Mucosa of stomach (tissue), 1 donor: ENCODE results near the gene HSD17B13.

Experiments used
- H3K27me3 ChIP-seq: one replicate; pipeline ENCODE4 v1.7.0; 2013; ENCODE audit warnings: mild to moderate bottlenecking, low read length; ENCODE audit not compliant: control insufficient read depth, insufficient read depth
- H3K36me3 ChIP-seq: one replicate; pipeline ENCODE4 v1.7.0; 2013; ENCODE audit warnings: low read length; ENCODE audit not compliant: control insufficient read depth, insufficient read depth
- H3K4me1 ChIP-seq: one replicate; pipeline ENCODE4 v1.7.0; 2013; ENCODE audit warnings: mild to moderate bottlenecking, low read length; ENCODE audit not compliant: control insufficient read depth, insufficient read depth
- H3K4me3 ChIP-seq: one replicate; pipeline ENCODE4 v1.7.0; 2013; ENCODE audit warnings: low read length
- H3K9ac ChIP-seq: one replicate; pipeline ENCODE4 v1.7.0; 2013; ENCODE audit warnings: mild to moderate bottlenecking, low read length, moderate library complexity
- H3K9me3 ChIP-seq: one replicate; pipeline ENCODE4 v1.7.0; 2013; ENCODE audit warnings: mild to moderate bottlenecking, low read length, moderate library complexity; ENCODE audit not compliant: control insufficient read depth
- donor health status: Pancreatic carcinoma.

HSD17B13 gene

GRCh38 chr4:87255755-87256154, 66.9 kb downstream of the HSD17B13 start:
- H3K9me3 ChIP-seq: no peaks in the 10 kb centered on the region
- H3K9ac ChIP-seq: no peak overlapping the region

More at GRCh38 chr4:87255755-87256154, 66.9 kb downstream of the HSD17B13 start:
- H3K36me3 ChIP-seq: no peaks in the 10 kb centered on the region
- no peak overlapping the region for H3K4me3 ChIP-seq
- no peaks in the 10 kb centered on the region for H3K27me3 ChIP-seq
- no peaks in the 10 kb centered on the region for H3K4me1 ChIP-seq
